PC-3 (cell line): ENCODE data around the gene EDRF1. TPM values are rescaled to one million over a fixed set of nuclear protein-coding genes. Genes with fewer than 3 reads are reported as not detected.
A peak's percentile ranks its signal among the peaks of the same experiment; 100 is the strongest.

Experiments used
- ATAC-seq: fragments of 200-7000 bp; cut with Tn5 transposase; 2 replicates; pipeline ENCODE4 v1.9.1; 2020; ENCODE audit warnings: mild to moderate bottlenecking, moderate library complexity
- BruUV-seq: library from RNA; stranded (reverse); fragments of 400-500 nt; replicated peaks from 2 replicates; lab custom pipeline; 2021; lab: Mats Ljungman, UMichigan
- CTCF ChIA-PET: fragments of 300-600 bp; sonication (Branson Sonifier 250); formaldehyde crosslinking; loops from one replicate; lab custom pipeline; 2022; ENCODE audit warnings: antibody characterized with exemption; lab: Charles Lee
- POLR2A ChIA-PET: fragments of 300-600 bp; sonication (Branson Sonifier 250); formaldehyde crosslinking; loops from one replicate; lab custom pipeline; 2022; ENCODE audit warnings: antibody characterized with exemption; ENCODE audit not compliant: unreplicated experiment; lab: Charles Lee
- DNase-seq: peaks from one replicate; pipeline ENCODE4 v3.0.0-alpha.2; 2015
- H2AFZ ChIP-seq: fragments of 300-600 bp; sonication (generic); 2 replicates; pipeline ENCODE4 v1.6.0; 2016; ENCODE audit warnings: antibody characterized with exemption, low read length
- H3F3A ChIP-seq: fragments of 300-600 bp; sonication (generic); one replicate; pipeline ENCODE4 v1.6.0; 2017; ENCODE audit warnings: antibody characterized with exemption, low read length, control low read depth, mild to moderate bottlenecking; ENCODE audit not compliant: unreplicated experiment
- H3K27ac ChIP-seq: fragments of 300-600 bp; sonication (generic); 2 replicates; pipeline ENCODE4 v1.5.1; 2016; ENCODE audit warnings: mild to moderate bottlenecking, low read length
- H3K27me3 ChIP-seq: fragments of 300-600 bp; sonication (generic); 2 replicates; pipeline ENCODE4 v1.6.1; 2016; ENCODE audit warnings: low read length, mixed read lengths
- H3K36me3 ChIP-seq: fragments of 300-600 bp; sonication (generic); 2 replicates; pipeline ENCODE4 v1.6.1; 2016; ENCODE audit warnings: low read depth, mixed run types, low read length, mixed read lengths
- H3K4me1 ChIP-seq: fragments of 300-600 bp; sonication (generic); 2 replicates; pipeline ENCODE4 v1.5.1; 2016; ENCODE audit warnings: low read length; ENCODE audit not compliant: insufficient read depth
- H3K4me2 ChIP-seq: fragments of 300-600 bp; sonication (generic); 2 replicates; pipeline ENCODE4 v1.6.0; 2016; ENCODE audit warnings: low read length
- H3K4me3 ChIP-seq: fragments of 300-600 bp; sonication (generic); 2 replicates; pipeline ENCODE4 v1.5.1; 2016; ENCODE audit warnings: mild to moderate bottlenecking, low read length, mixed read lengths
- H3K79me2 ChIP-seq: fragments of 300-600 bp; sonication (generic); 2 replicates; pipeline ENCODE4 v1.6.1; 2017; ENCODE audit warnings: low read length, mixed read lengths
- H3K9ac ChIP-seq: fragments of 300-600 bp; sonication (generic); 2 replicates; pipeline ENCODE4 v1.6.0; 2016; ENCODE audit warnings: mild to moderate bottlenecking, low read length
- H3K9me2 ChIP-seq: fragments of 300-600 bp; sonication (generic); replicated peaks from 2 replicates; pipeline ENCODE4 v1.6.1; 2016; ENCODE audit warnings: mixed run types, low read length, mixed read lengths
- H3K9me3 ChIP-seq: fragments of 300-600 bp; sonication (generic); 2 replicates; pipeline ENCODE4 v1.6.1; 2016; ENCODE audit warnings: low read length, mixed read lengths
- H4K20me1 ChIP-seq: fragments of 300-600 bp; sonication (generic); 2 replicates; pipeline ENCODE4 v1.6.1; 2016; ENCODE audit warnings: low read length, mixed read lengths
- CTCF ChIP-seq: fragments of 300-600 bp; sonication (generic); conservative IDR thresholded peaks from 2 replicates; pipeline ENCODE4 v1.5.1; 2017; ENCODE audit warnings: antibody characterized with exemption, low read depth, mild to moderate bottlenecking, low read length
- EZH2 ChIP-seq: fragments of 300-600 bp; sonication (generic); IDR thresholded peaks from one replicate; pipeline ENCODE4 v1.6.1; 2017; ENCODE audit warnings: antibody characterized with exemption, mild to moderate bottlenecking, low read length; ENCODE audit not compliant: unreplicated experiment
- EZH2phosphoT487 ChIP-seq: fragments of 300-600 bp; sonication (generic); IDR thresholded peaks from 2 replicates; pipeline ENCODE4 v1.6.1; 2018; ENCODE audit warnings: mild to moderate bottlenecking, antibody characterized with exemption, low read length, borderline replicate concordance
- intact Hi-C: fragments of 100-400 bp; cut with micrococcal nuclease; formaldehyde crosslinking; loops from 2 replicates; pipeline ENCODE4 v1.9.0; 2023
- total RNA-seq: library from RNA; depleted of rRNA; stranded (reverse); fragments of >200 nt; gene quantifications from 2 replicates; pipeline ENCODE4 v1.2.3, GENCODE V29; 2014

Gene EDRF1
- total RNA-seq, 1 experiment from 2014 or later = 17.7 TPM

DNA sequence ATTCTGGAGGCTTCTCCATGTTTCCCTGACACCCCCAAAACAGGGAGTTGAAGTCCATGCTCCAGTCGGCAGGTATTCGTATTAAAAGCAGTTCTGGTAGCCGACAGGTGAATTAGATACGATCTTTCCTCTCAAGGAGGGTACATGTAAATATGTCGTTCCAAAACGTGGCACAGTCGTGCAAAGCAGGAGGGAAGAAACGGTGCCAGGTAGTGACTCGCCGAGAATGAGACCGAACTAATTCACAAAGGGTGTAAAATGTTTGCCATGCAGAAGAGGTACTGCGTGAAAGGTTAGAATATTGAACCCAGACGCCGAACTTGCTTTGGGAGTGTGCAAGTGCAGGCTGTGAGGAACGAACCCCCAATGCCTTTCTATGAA, 483 bp downstream of the EDRF1 start:
- Histone ChIP-seq H3K27ac (peak overlapping the region; percentile 25), H3K4me3 (peak overlapping the region; percentile 94), H3K36me3 (peaks cover 38% of the 10 kb centered on the region), H3K9ac (peak overlapping the region; percentile 95), H3K79me2 (peaks cover 30% of the 10 kb centered on the region), H3K9me3 (no peaks in the 10 kb centered on the region), H3K9me2 (no peaks in the 10 kb centered on the region), H3K4me2 (peak overlapping the region; percentile 91), H2AFZ (peak overlapping the region; percentile 66), H3F3A (no peaks in the 10 kb centered on the region), H3K27me3 (no peaks in the 10 kb centered on the region), H4K20me1 (no peaks in the 10 kb centered on the region), H3K4me1 (peaks cover 15% of the 10 kb centered on the region)
- POLR2A ChIA-PET = no interaction called here
- CTCF ChIA-PET = no interaction called here
- intact Hi-C loops = loop anchor here (10.0 kb wide), 1 partner anchor 105 kb away; the partner anchor contains the start of genes BCCIP and UROS
- TF ChIP-seq CTCF = no peak
- BruUV-seq = TSS peak; percentile 71
- no peak for ATAC-seq
- no peak for DNase-seq

GRCh38 chr10:125721035-125721434, 1.5 kb downstream of the EDRF1 start:
- no TSS peak for BruUV-seq
- Histone ChIP-seq H3K4me3 (peak overlapping the region; percentile 94), H3K36me3 (peaks cover 44% of the 10 kb centered on the region), H3F3A (no peaks in the 10 kb centered on the region), H3K27me3 (no peaks in the 10 kb centered on the region), H2AFZ (no peak overlapping the region), H3K4me1 (peaks cover 15% of the 10 kb centered on the region), H3K9me3 (no peaks in the 10 kb centered on the region), H3K79me2 (peaks cover 30% of the 10 kb centered on the region), H4K20me1 (no peaks in the 10 kb centered on the region), H3K9me2 (no peaks in the 10 kb centered on the region), H3K4me2 (peak overlapping the region; percentile 91), H3K27ac (no peak overlapping the region), H3K9ac (peak overlapping the region; percentile 95)
- TF ChIP-seq EZH2phosphoT487 = no peak
- TF ChIP-seq CTCF = no peak
- TF ChIP-seq EZH2 = no peak
- ChIA-PET CTCF (no interaction called here), POLR2A (no interaction called here)
- intact Hi-C loops = loop anchor here (10.0 kb wide), 1 partner anchor 104 kb away; the partner anchor contains the start of genes BCCIP and UROS
- DNase-seq = no peak
- no peak for ATAC-seq

DNA sequence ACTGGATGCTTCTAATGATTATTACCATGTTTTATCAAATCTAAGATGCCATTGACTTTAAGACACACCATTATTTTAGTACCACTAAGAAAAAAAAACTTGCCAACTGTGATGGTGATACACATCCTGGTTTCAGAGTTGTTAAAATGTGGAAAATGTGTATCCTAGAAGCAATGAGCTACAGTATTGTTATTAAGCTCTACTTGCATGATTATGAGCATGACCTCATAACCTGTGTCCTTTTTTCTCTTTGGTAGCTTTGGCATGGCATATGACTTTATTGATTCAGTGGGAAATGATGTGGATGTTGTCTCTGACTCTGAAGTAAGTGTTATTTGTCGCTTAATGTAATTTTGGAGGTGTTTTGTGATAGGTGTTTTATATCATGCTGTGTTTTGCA, 3.3 kb downstream of the EDRF1 start:
- Histone ChIP-seq H3K79me2 (peaks cover 30% of the 10 kb centered on the region), H3F3A (no peaks in the 10 kb centered on the region), H3K27me3 (no peaks in the 10 kb centered on the region), H3K27ac (no peak overlapping the region), H3K9ac (no peak overlapping the region), H4K20me1 (no peaks in the 10 kb centered on the region), H3K4me2 (no peak overlapping the region), H3K4me1 (peaks cover 15% of the 10 kb centered on the region), H3K36me3 (peaks cover 60% of the 10 kb centered on the region), H2AFZ (no peak overlapping the region), H3K9me3 (no peaks in the 10 kb centered on the region), H3K4me3 (no peak overlapping the region), H3K9me2 (no peaks in the 10 kb centered on the region)
- ChIA-PET POLR2A (interaction anchor here (0.7 kb wide), 1 partner anchor 665 kb away, joined by 5 read pairs; no protein-coding TSS in a partner anchor), CTCF (no interaction called here)
- no peak for DNase-seq
- TF ChIP-seq EZH2phosphoT487 (no peak), CTCF (no peak), EZH2 (no peak)
- intact Hi-C loops = loop anchor here (10.0 kb wide), 1 partner anchor 102 kb away; the partner anchor contains the start of genes BCCIP and UROS
- ATAC-seq = no peak
- BruUV-seq = no TSS peak
